Activated CD4-positive, alpha-beta T cell treated with anti-CD3 and anti-CD28 coated beads, Interleukin-2, amount 10 ng/mL, durations not matched to agents 24 days and 14 days (primary cell): Measurements from ENCODE around the gene EIF3F. TPM values are rescaled to one million over a fixed set of nuclear protein-coding genes. Genes with fewer than 3 reads are reported as not detected.
A peak's percentile ranks its signal among the peaks of the same experiment; 100 is the strongest.

Experiments used
- DNase-seq: peaks from one replicate; pipeline ENCODE4 v3.0.0; 2022
- H3K27ac Mint-ChIP-seq: one replicate; pipeline ENCODE4 v1.8.0; 2022; ENCODE audit warnings: mild to moderate bottlenecking, mixed read lengths
- H3K27me3 Mint-ChIP-seq: one replicate; pipeline ENCODE4 v1.8.0; 2022; ENCODE audit warnings: mixed read lengths
- H3K36me3 Mint-ChIP-seq: one replicate; pipeline ENCODE4 v1.8.0; 2022; ENCODE audit warnings: low read depth, mild to moderate bottlenecking, mixed read lengths
- H3K4me1 Mint-ChIP-seq: one replicate; pipeline ENCODE4 v1.8.0; 2021; ENCODE audit warnings: mixed read lengths
- H3K4me3 Mint-ChIP-seq: one replicate; pipeline ENCODE4 v1.8.0; 2022; ENCODE audit warnings: mild to moderate bottlenecking, moderate library complexity, mixed read lengths
- H3K9me3 Mint-ChIP-seq: one replicate; pipeline ENCODE4 v1.8.0; 2021; ENCODE audit warnings: mixed read lengths
- intact Hi-C: fragments of 100-400 bp; cut with micrococcal nuclease; formaldehyde crosslinking; loops from one replicate; pipeline ENCODE4 v1.15.1; 2023
- total RNA-seq: library from RNA; stranded (reverse); gene quantifications from 2 replicates; pipeline ENCODE4 v1.2.3, GENCODE V29; 2022

Gene EIF3F
- total RNA-seq, 1 donor from 2014 or later = 226 TPM

GRCh38 chr11:8019314-8020243 lies 32.4 kb downstream of the EIF3F start:
- Mint-ChIP-seq H3K27me3 (peaks cover 50% of the 10 kb centered on the region), H3K36me3 (no peaks in the 10 kb centered on the region), H3K9me3 (no peaks in the 10 kb centered on the region), H3K27ac (no peak overlapping the region), H3K4me3 (peak overlapping the region; percentile 69), H3K4me1 (peaks cover 11% of the 10 kb centered on the region)
- DNase-seq = peak; percentile 68
- intact Hi-C loops = loop anchor here (2.0 to 10.0 kb wide), 2 partner anchors 33 to 565 kb away; partner anchors contain the start of gene EIF3F

DNA sequence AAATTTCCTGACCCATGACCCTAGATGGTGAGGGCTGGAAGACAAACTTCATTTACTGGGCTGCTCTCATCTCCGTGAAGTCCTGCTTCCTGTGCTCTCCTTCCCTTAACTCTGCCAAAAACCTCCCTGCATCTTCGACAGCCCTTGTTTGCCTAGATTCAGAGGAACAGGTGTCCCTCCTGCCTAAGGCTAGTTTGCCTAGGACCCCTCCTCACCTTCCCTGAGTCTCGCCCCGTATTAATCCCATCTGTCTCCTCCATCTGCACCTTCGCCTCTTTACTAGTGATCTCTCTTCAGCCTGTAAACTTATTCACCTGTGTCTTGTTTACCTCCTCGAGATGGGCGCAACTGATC lies 33.1 kb downstream of the EIF3F start:
- H3K9me3 Mint-ChIP-seq = no peaks in the 10 kb centered on the region
- no peaks in the 10 kb centered on the region for H3K36me3 Mint-ChIP-seq
- H3K4me3 Mint-ChIP-seq = peak overlapping the region; percentile 69
- H3K4me1 Mint-ChIP-seq = peaks cover 11% of the 10 kb centered on the region
- intact Hi-C loops = no loop called here
- DNase-seq = no peak
- no peak overlapping the region for H3K27ac Mint-ChIP-seq
- peaks cover 46% of the 10 kb centered on the region for H3K27me3 Mint-ChIP-seq

- DNase-seq = no peak
- intact Hi-C loops = no loop called here
- no peak overlapping the region for H3K4me3 Mint-ChIP-seq
- H3K9me3 Mint-ChIP-seq = no peaks in the 10 kb centered on the region
- H3K4me1 Mint-ChIP-seq = peaks cover 13% of the 10 kb centered on the region
- no peaks in the 10 kb centered on the region for H3K36me3 Mint-ChIP-seq
- H3K27me3 Mint-ChIP-seq = peaks cover 35% of the 10 kb centered on the region
- no peak overlapping the region for H3K27ac Mint-ChIP-seq
Measured at GRCh38 chr11:8021920-8022319, 34.8 kb downstream of the EIF3F start.

GRCh38 chr11:8022876-8023275 lies 35.7 kb downstream of the EIF3F start:
- intact Hi-C loops = no loop called here
- H3K4me1 Mint-ChIP-seq = peaks cover 13% of the 10 kb centered on the region
- no peak overlapping the region for H3K27ac Mint-ChIP-seq
- no peak for DNase-seq
- peaks cover 31% of the 10 kb centered on the region for H3K27me3 Mint-ChIP-seq
- no peak overlapping the region for H3K4me3 Mint-ChIP-seq
- H3K9me3 Mint-ChIP-seq = no peaks in the 10 kb centered on the region
- H3K36me3 Mint-ChIP-seq = no peaks in the 10 kb centered on the region

- no peaks in the 10 kb centered on the region for H3K9me3 Mint-ChIP-seq
- H3K27me3 Mint-ChIP-seq = peaks cover 28% of the 10 kb centered on the region
- peaks cover 10% of the 10 kb centered on the region for H3K4me1 Mint-ChIP-seq
- no peak overlapping the region for H3K4me3 Mint-ChIP-seq
- intact Hi-C loops = no loop called here
- H3K27ac Mint-ChIP-seq = no peak overlapping the region
- no peak for DNase-seq
- H3K36me3 Mint-ChIP-seq = no peaks in the 10 kb centered on the region
Measured at GRCh38 chr11:8023831-8024555, 36.9 kb downstream of the EIF3F start.

- no peak for DNase-seq
- intact Hi-C loops = no loop called here
- Mint-ChIP-seq H3K9me3 (no peaks in the 10 kb centered on the region), H3K27me3 (peaks cover 29% of the 10 kb centered on the region), H3K36me3 (no peaks in the 10 kb centered on the region), H3K27ac (no peak overlapping the region), H3K4me3 (no peak overlapping the region), H3K4me1 (peaks cover 6% of the 10 kb centered on the region)
Measured at GRCh38 chr11:8025123-8025522, 38.0 kb downstream of the EIF3F start.

- H3K9me3 Mint-ChIP-seq = no peaks in the 10 kb centered on the region
- intact Hi-C loops = no loop called here
Measured at GRCh38 chr11:8025816-8026215, 38.7 kb downstream of the EIF3F start.

GRCh38 chr11:8026982-8027381 lies 39.8 kb downstream of the EIF3F start:
- H3K27ac Mint-ChIP-seq = no peak overlapping the region
- H3K27me3 Mint-ChIP-seq = peaks cover 18% of the 10 kb centered on the region
- intact Hi-C loops = no loop called here
- H3K36me3 Mint-ChIP-seq = no peaks in the 10 kb centered on the region
- H3K9me3 Mint-ChIP-seq = no peaks in the 10 kb centered on the region
- no peak overlapping the region for H3K4me3 Mint-ChIP-seq
- peaks cover 2% of the 10 kb centered on the region for H3K4me1 Mint-ChIP-seq
- no peak for DNase-seq

More at GRCh38 chr11:8025816-8026215, 38.7 kb downstream of the EIF3F start:
- Mint-ChIP-seq H3K4me1 (peaks cover 2% of the 10 kb centered on the region), H3K27ac (no peak overlapping the region), H3K4me3 (no peak overlapping the region), H3K36me3 (no peaks in the 10 kb centered on the region), H3K27me3 (peaks cover 22% of the 10 kb centered on the region)
- DNase-seq = no peak

- H3K4me3 Mint-ChIP-seq = no peak overlapping the region
- intact Hi-C loops = no loop called here
- no peaks in the 10 kb centered on the region for H3K9me3 Mint-ChIP-seq
- H3K36me3 Mint-ChIP-seq = no peaks in the 10 kb centered on the region
- peaks cover 17% of the 10 kb centered on the region for H3K27me3 Mint-ChIP-seq
- H3K4me1 Mint-ChIP-seq = peaks cover 6% of the 10 kb centered on the region
- no peak overlapping the region for H3K27ac Mint-ChIP-seq
- no peak for DNase-seq
Measured at GRCh38 chr11:8028766-8029165, 41.6 kb downstream of the EIF3F start.

- Mint-ChIP-seq H3K27ac (no peak overlapping the region), H3K4me1 (peaks cover 6% of the 10 kb centered on the region), H3K36me3 (no peaks in the 10 kb centered on the region), H3K9me3 (no peaks in the 10 kb centered on the region), H3K4me3 (no peak overlapping the region), H3K27me3 (peaks cover 17% of the 10 kb centered on the region)
- intact Hi-C loops = no loop called here
- DNase-seq = no peak
Measured at GRCh38 chr11:8030526-8031247, 43.5 kb downstream of the EIF3F start.

DNA sequence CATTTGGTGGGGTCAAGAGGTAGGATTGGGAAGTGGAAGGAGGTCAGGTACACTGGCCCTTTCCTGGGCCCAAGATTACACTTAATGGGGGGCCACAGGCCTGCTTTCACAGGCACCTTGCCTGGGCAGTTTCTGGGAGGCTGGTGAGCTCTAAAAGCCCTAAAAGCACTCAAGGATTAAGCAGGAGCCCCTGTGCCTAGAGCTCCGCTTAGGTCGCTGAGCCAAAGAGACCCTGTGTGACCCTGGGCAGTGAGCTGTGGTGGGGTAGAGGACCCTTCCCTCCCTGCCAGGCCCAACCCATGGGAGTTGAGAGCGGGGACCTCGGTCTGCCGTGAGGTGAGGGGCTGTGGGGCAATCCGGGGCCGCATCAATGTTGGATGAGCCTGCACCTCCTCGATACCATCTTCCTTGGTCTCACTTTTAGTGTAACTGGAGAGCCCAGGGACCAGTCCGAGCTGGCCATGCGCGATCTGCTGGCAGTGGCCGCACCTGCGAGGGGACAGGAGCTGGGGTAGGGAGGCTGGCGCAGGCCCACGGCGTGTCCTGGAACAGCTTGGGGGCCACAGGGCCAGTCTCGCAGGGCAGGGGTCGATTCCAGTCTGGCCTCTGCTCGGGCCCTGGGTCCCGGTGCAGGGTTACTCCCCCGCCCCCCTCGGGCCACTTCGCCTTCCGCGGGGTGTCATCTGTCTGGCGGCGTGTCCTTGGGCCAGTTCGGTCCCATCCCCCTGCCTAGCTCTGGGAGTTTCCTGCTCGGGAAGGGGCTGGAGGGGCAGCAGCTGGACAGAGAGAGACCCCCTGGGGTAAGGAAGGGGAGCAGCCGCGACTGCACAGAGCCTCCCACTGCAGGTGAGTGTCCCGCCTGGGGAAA lies 44.3 kb downstream of the EIF3F start:
- no peak overlapping the region for H3K4me3 Mint-ChIP-seq
- peaks cover 17% of the 10 kb centered on the region for H3K27me3 Mint-ChIP-seq
- H3K27ac Mint-ChIP-seq = no peak overlapping the region
- H3K4me1 Mint-ChIP-seq = peaks cover 4% of the 10 kb centered on the region
- intact Hi-C loops = loop anchor here (2.0 kb wide), 1 partner anchor 25 kb away; no protein-coding TSS in a partner anchor
- H3K9me3 Mint-ChIP-seq = no peaks in the 10 kb centered on the region
- no peaks in the 10 kb centered on the region for H3K36me3 Mint-ChIP-seq
- DNase-seq = no peak

DNA sequence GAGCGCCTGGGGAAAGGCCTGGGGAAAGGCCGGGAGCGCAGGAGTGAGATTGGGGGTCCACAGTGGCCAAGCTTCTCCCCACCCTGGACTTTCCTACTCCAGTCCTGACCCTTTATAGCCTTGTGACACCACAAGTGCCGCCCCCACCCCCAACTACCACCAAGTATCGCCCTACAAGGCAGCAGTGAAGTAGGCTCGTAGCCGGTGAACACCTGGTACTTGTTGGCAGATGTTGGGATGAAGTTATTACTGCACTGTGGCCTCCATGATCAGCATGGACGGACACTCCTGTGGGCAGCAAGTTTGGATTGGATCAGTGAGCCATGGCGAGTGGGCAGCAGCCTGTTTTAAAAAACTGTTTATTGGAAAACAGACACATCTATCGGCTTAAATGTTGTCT lies 45.0 kb downstream of the EIF3F start:
- intact Hi-C loops = loop anchor here (2.0 kb wide), 1 partner anchor 25 kb away; no protein-coding TSS in a partner anchor
- H3K27ac Mint-ChIP-seq = no peak overlapping the region
- peaks cover 4% of the 10 kb centered on the region for H3K4me1 Mint-ChIP-seq
- H3K9me3 Mint-ChIP-seq = no peaks in the 10 kb centered on the region
- H3K27me3 Mint-ChIP-seq = peaks cover 13% of the 10 kb centered on the region
- no peaks in the 10 kb centered on the region for H3K36me3 Mint-ChIP-seq
- no peak overlapping the region for H3K4me3 Mint-ChIP-seq
- no peak for DNase-seq
